Measurements from ENCODE around the gene HTR3B. TPM values are rescaled to one million over a fixed set of nuclear protein-coding genes. Genes with fewer than 3 reads are reported as not detected.

HTR3B gene
- polyA plus RNA-seq, 1 of the 3 experiments (the other 2 are of a cell fraction), result not detected

GRCh38 chr11:113894421-113894996 lies 10.1 kb upstream of the HTR3B start (continued):
- TF ChIP-seq, protein P1, sequence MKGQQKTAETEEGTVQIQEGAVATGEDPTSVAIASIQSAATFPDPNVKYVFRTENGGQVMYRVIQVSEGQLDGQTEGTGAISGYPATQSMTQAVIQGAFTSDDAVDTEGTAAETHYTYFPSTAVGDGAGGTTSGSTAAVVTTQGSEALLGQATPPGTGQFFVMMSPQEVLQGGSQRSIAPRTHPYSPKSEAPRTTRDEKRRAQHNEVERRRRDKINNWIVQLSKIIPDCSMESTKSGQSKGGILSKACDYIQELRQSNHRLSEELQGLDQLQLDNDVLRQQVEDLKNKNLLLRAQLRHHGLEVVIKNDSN (IDR thresholded peaks at IDR 0.05; ENCODE audit: borderline replicate concordance, low read depth), result no peak
- TF ChIP-seq EZH2phosphoT487 (IDR thresholded peaks at IDR 0.05; ENCODE audit: borderline replicate concordance, low read depth), result no peak

DNA sequence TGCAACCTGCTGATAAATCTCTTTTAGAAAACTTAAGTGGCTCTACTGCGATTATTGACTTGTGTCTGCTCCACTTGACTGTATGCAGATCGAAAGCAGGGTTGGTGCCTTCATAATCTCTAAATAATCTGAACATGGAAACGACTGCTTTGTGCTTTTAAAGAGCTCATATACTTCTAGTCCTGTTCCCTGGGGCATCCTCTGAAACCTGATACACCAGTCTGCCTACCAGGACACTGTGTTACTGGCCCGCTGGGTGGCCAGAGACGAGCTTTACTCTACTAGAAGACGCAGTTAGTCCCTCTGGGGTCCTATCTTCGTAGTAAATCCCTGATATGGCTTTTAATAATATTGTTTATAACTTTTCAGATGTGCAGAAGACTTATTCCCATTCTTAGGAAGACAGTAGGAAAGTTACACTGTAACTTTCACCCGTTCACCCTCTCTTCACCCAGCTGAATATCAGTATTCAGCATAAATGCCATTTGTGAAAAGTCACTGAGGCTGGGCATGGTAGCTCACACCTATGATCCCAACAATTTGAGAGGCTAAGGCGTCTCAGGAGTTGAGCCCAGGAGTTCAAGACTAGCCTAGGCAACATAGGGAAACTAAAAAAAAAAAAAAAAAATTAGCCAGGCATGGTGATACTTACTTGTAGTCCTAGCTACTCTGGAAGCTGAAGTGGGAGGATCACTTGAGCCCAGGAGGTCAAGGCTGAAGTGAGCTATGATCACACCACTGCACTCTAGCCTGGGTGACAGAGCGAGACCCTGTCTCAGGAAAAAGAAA lies 9.0 kb upstream of the HTR3B start:
- ChIA-PET CTCF (interaction anchor here (0.6 to 11.6 kb wide), 50 partner anchors 9 to 385 kb away, joined by 3 to 376 read pairs (median 6); partner anchors contain the start of genes HTR3A, HTR3B and USP28), POLR2A (interaction anchor here (0.7 kb wide), 1 partner anchor 369 kb away, joined by 4 read pairs; no protein-coding TSS in a partner anchor)
- Histone ChIP-seq H3K9me3 (no peaks in the 10 kb centered on the region), H3K4me3 (ENCODE audit: low read depth in 2 of 2, low read length in 1 of 2) (no peak overlapping the region), H3K36me3 (replicated peaks in 1 of 2; ENCODE audit: control insufficient read depth in 1 of 2, insufficient read depth in 2 of 2, low read length in 1 of 2) (no peaks in the 10 kb centered on the region), H3K9ac (no peak overlapping the region), H3K4me1 (ENCODE audit: control insufficient read depth in 1 of 2, insufficient read depth in 2 of 2, low read depth in 1 of 2, low read length in 1 of 2) (no peaks in the 10 kb centered on the region), H3K9me2 (no peaks in the 10 kb centered on the region), H3K4me2 (no peak overlapping the region), H3K27ac (ENCODE audit: low read depth in 2 of 2, low read length in 1 of 2) (no peak overlapping the region), H2AFZ (ENCODE audit: low read depth) (no peak overlapping the region), H4K20me1 (ENCODE audit: insufficient read depth) (no peaks in the 10 kb centered on the region), H3K79me2 (ENCODE audit: insufficient read depth) (no peaks in the 10 kb centered on the region), H3F3A (replicated peaks; ENCODE audit: insufficient read depth) (no peaks in the 10 kb centered on the region), H3K27me3 (ENCODE audit: insufficient read depth) (no peaks in the 10 kb centered on the region; the same call in 1 of the 2 replicates)
- WGBS (ENCODE audit: low lambda C conversion rate), result 27% methylated on average over 10 of the region's 10 CpGs
- TF ChIP-seq RAD21 (IDR thresholded peaks at IDR 0.05; ENCODE audit: low read length) (no peak), RCOR1 (IDR thresholded peaks at IDR 0.05; ENCODE audit: low read length) (no peak), MEF2A (IDR thresholded peaks at IDR 0.05; ENCODE audit: borderline replicate concordance, low read depth) (no peak), RFX5 (IDR thresholded peaks at IDR 0.05; ENCODE audit: low read length) (no peak), TCF12 (IDR thresholded peaks at IDR 0.05) (no peak)
- no peak for DNase-seq

GRCh38 chr11:113896156-113896879 lies 8.3 kb upstream of the HTR3B start:
- ChIA-PET POLR2A (interaction anchor here (0.7 kb wide), 1 partner anchor 368 kb away, joined by 4 read pairs; no protein-coding TSS in a partner anchor), CTCF (interaction anchor here (0.6 to 11.6 kb wide), 67 partner anchors 9 to 696 kb away, joined by 3 to 376 read pairs (median 5); partner anchors contain the start of genes HTR3A, HTR3B and USP28)
- no peak overlapping the region for H3K4me2 ChIP-seq
- TF ChIP-seq TEAD4 (IDR thresholded peaks at IDR 0.05; ENCODE audit: borderline replicate concordance, insufficient read depth) (no peak), RAD21 (IDR thresholded peaks at IDR 0.05; ENCODE audit: low read length) (peak; percentile 80), SMC3 (IDR thresholded peaks at IDR 0.05; ENCODE audit: low read depth, low read length) (peak; percentile 77)
- TF ChIP-seq, protein P2, sequence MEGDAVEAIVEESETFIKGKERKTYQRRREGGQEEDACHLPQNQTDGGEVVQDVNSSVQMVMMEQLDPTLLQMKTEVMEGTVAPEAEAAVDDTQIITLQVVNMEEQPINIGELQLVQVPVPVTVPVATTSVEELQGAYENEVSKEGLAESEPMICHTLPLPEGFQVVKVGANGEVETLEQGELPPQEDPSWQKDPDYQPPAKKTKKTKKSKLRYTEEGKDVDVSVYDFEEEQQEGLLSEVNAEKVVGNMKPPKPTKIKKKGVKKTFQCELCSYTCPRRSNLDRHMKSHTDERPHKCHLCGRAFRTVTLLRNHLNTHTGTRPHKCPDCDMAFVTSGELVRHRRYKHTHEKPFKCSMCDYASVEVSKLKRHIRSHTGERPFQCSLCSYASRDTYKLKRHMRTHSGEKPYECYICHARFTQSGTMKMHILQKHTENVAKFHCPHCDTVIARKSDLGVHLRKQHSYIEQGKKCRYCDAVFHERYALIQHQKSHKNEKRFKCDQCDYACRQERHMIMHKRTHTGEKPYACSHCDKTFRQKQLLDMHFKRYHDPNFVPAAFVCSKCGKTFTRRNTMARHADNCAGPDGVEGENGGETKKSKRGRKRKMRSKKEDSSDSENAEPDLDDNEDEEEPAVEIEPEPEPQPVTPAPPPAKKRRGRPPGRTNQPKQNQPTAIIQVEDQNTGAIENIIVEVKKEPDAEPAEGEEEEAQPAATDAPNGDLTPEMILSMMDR (IDR thresholded peaks at IDR 0.05), result peak; percentile 76
- WGBS (ENCODE audit: low lambda C conversion rate), result 23% methylated on average over 10 of the region's 10 CpGs
- no peaks in the 10 kb centered on the region for H4K20me1 ChIP-seq (ENCODE audit: insufficient read depth)
- H3K79me2 ChIP-seq (ENCODE audit: insufficient read depth), result no peaks in the 10 kb centered on the region
- H3K4me1 ChIP-seq (ENCODE audit: control insufficient read depth in 1 of 2, insufficient read depth in 2 of 2, low read depth in 1 of 2, low read length in 1 of 2), result no peaks in the 10 kb centered on the region
- 0 out of 2 replicates have a peak overlapping the region, but pooled peaks have one; percentile 76 for H2AFZ ChIP-seq (ENCODE audit: low read depth)
- no peaks in the 10 kb centered on the region for H3K36me3 ChIP-seq (replicated peaks in 1 of 2; ENCODE audit: control insufficient read depth in 1 of 2, insufficient read depth in 2 of 2, low read length in 1 of 2)
- H3K9ac ChIP-seq, result no peak overlapping the region
- H3K27me3 ChIP-seq (ENCODE audit: insufficient read depth), result no peaks in the 10 kb centered on the region; the same call in 1 of the 2 replicates
- H3F3A ChIP-seq (replicated peaks; ENCODE audit: insufficient read depth), result no peaks in the 10 kb centered on the region
- H3K27ac ChIP-seq (ENCODE audit: low read depth in 2 of 2, low read length in 1 of 2), result no peak overlapping the region
- peak; percentile 61 for DNase-seq
- H3K9me2 ChIP-seq, result no peaks in the 10 kb centered on the region
- H3K4me3 ChIP-seq (ENCODE audit: low read depth in 2 of 2, low read length in 1 of 2), result peak overlapping the region in 1 of 2 experiments; percentile 19; a peak in 1 of 4 replicates
- no peaks in the 10 kb centered on the region for H3K9me3 ChIP-seq
